HG02798 (cell line): ENCODE results near the gene GRIN3A.

Experiments used
- ATAC-seq: cut with Tn5 transposase; IDR thresholded peaks from one replicate; pipeline ENCODE4 v1.9.1; 2021; ENCODE audit warnings: mild to moderate bottlenecking; ENCODE audit not compliant: unreplicated experiment, poor library complexity

Gene GRIN3A

DNA sequence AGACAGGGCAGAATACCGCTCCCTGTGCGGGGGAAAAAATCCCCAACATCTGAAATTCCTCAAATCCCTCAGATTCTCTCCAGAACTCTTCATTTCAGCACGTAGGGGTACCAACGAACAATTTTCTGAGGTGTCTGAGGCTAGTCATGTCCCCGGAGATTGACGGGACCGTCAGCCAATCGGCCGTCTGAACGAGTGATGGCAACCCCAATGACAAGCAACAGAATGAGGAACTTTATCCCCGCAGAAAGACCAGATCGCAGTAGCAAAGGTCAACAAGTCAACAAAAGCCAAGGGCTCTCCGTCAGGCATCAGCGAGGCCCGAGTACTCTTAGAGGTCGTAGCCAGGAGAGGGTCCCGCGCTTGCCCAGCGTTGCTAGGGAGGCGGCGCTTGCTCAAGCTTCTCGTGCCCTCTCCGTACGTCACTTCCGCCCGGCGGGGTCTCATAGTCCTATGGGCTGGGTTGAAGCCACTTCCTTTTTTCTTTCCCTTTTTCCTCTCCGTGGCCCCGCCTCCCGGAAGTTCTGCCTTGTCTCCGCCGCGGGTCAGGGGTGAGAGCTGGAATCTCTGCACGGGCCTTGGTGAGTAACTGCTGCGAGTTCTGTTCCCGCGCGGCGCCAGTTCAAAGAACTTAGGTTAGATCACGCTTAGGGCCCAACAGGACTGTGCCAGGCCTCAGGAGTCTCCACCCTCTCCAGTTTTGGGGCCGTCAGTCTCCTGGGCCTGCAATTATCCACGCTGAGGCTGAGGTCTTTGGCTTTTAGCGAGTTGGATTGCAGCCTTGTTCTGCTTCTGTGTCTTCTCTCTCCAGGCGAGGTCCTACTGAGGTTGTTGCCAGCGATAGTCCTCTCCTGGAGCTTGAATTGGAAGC is 204.9 kb downstream of the GRIN3A start, which contains the start of gene RNF20:
Gene RNF20, plus strand, starts transcription at position 520 of the 871 bp plus-strand sequence. CDS start 1,571 bp downstream, outside the sequence.
- peak; percentile 98 for ATAC-seq

- peak; percentile 53 for ATAC-seq
Observed at GRCh38 chr9:101530076-101530711, 208.3 kb downstream of the GRIN3A start.

- no peak for ATAC-seq
Observed at GRCh38 chr9:101528015-101528414, 210.4 kb downstream of the GRIN3A start.

DNA sequence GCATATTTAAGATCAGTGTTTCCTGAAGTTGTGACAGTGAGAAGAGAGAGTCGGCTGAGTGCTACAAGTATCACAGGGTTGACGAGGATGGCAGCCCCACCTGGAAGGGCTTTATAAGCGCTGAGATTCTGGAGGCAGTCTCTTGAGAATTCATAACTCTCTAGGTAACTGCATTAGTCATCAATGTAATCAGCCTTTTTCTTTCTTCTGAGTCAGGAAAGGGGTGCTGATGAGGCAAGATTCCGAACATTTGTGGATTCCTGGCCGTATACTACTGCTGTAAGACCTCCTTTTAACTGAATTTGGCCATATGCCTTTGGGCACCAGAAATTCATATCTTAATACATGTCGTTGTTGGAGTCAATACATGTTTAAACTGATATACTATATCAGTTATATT is 211.4 kb downstream of the GRIN3A start:
- no peak for ATAC-seq

DNA sequence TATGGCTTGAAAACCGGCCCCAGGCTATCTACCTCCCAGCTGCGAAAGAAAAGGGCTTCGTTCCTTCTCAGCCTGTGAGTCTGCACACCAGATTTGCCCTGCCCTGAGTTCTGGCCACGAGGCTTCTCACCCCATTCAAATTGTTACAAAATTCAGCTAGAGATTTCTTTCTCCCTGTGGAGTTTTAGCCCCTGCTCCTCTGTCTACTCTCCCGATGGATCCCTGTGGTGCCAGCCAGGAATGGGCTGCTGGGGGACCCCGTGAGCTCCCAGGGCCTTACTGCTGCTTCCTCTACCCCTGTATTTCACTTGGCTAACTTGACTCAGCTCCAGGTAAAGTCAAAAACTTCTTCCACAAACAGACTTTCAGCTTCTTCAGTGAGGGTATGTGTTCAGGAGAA is 214.1 kb downstream of the GRIN3A start:
- ATAC-seq: no peak
